H9 (cell line): ENCODE measurements around the gene LBHD2. TPM values are rescaled to one million over a fixed set of nuclear protein-coding genes. Genes with fewer than 3 reads are reported as not detected.
A peak's percentile ranks its signal among the peaks of the same experiment; 100 is the strongest.

ENCODE experiments used
- DNase-seq: peaks from one replicate; pipeline ENCODE4 v3.0.0-alpha.2; 2017
- H2AFZ ChIP-seq: one replicate; pipeline ENCODE4 v1.6.1; 2013; ENCODE audit warnings: mild to moderate bottlenecking, low read length, control low read depth, moderate library complexity
- H2AK5ac ChIP-seq: 2 replicates; pipeline ENCODE4 v1.6.1; 2013; ENCODE audit warnings: low read length, control low read depth, mixed read lengths; ENCODE audit not compliant: insufficient read length
- H2BK120ac ChIP-seq: one replicate; pipeline ENCODE4 v1.6.1; 2013; ENCODE audit warnings: low read depth, mild to moderate bottlenecking, low read length, control low read depth, inconsistent platforms; ENCODE audit not compliant: poor library complexity, severe bottlenecking
- H2BK12ac ChIP-seq: 2 replicates; pipeline ENCODE4 v1.6.1; 2013; ENCODE audit warnings: low read length, control low read depth, mixed read lengths, low read depth; ENCODE audit not compliant: insufficient read length
- H2BK15ac ChIP-seq: 2 replicates; pipeline ENCODE4 v1.6.1; 2013; ENCODE audit warnings: low read depth, low read length, control low read depth
- H2BK20ac ChIP-seq: one replicate; pipeline ENCODE4 v1.6.1; 2013; ENCODE audit warnings: low read depth, mild to moderate bottlenecking, low read length, control low read depth, inconsistent platforms; ENCODE audit not compliant: poor library complexity, severe bottlenecking
- H2BK5ac ChIP-seq: 2 replicates; pipeline ENCODE4 v1.6.1; 2013; ENCODE audit warnings: low read length, control low read depth, mixed read lengths; ENCODE audit not compliant: insufficient read length
- H3K14ac ChIP-seq: 2 replicates; pipeline ENCODE4 v1.6.1; 2013; ENCODE audit warnings: low read length, control low read depth; ENCODE audit not compliant: insufficient read depth
- H3K18ac ChIP-seq: 2 replicates; pipeline ENCODE4 v1.6.1; 2013; ENCODE audit warnings: low read depth, mild to moderate bottlenecking, mixed read lengths, low read length, control low read depth; ENCODE audit not compliant: insufficient read length
- H3K23ac ChIP-seq: 2 replicates; pipeline ENCODE4 v1.6.1; 2013; ENCODE audit warnings: low read length, control low read depth, mixed read lengths, low read depth; ENCODE audit not compliant: insufficient read length
- H3K23me2 ChIP-seq: 2 replicates; pipeline ENCODE4 v1.6.1; 2013; ENCODE audit warnings: low read depth, mild to moderate bottlenecking, mixed read lengths, low read length, control low read depth; ENCODE audit not compliant: insufficient read length, poor library complexity, severe bottlenecking
- H3K27ac ChIP-seq: 2 replicates; pipeline ENCODE4 v1.5.1; 2013; ENCODE audit warnings: low read length, control low read depth, mixed read lengths, low read depth; ENCODE audit not compliant: insufficient read length
- H3K27me3 ChIP-seq: 2 replicates; pipeline ENCODE4 v1.6.1; 2013; ENCODE audit warnings: low read length, control low read depth, inconsistent platforms; ENCODE audit not compliant: insufficient read depth
- H3K4ac ChIP-seq: 2 replicates; pipeline ENCODE4 v1.6.1; 2013; ENCODE audit warnings: low read depth, mild to moderate bottlenecking, control low read depth, inconsistent platforms, low read length, moderate library complexity
- H3K4me1 ChIP-seq: 2 replicates; pipeline ENCODE4 v1.6.1; 2013; ENCODE audit warnings: low read length, control low read depth, inconsistent platforms; ENCODE audit not compliant: insufficient read depth
- H3K4me2 ChIP-seq: 2 replicates; pipeline ENCODE4 v1.6.1; 2013; ENCODE audit warnings: low read length, control low read depth, mixed read lengths; ENCODE audit not compliant: insufficient read length, insufficient read depth
- H3K56ac ChIP-seq: 2 replicates; pipeline ENCODE4 v1.6.1; 2013; ENCODE audit warnings: low read depth, mild to moderate bottlenecking, mixed read lengths, low read length, control low read depth; ENCODE audit not compliant: insufficient read length
- H3K79me1 ChIP-seq: 2 replicates; pipeline ENCODE4 v1.6.1; 2013; ENCODE audit warnings: low read depth, mild to moderate bottlenecking, moderate library complexity, low read length, control low read depth, inconsistent platforms; ENCODE audit not compliant: insufficient read depth, poor library complexity, severe bottlenecking
- H3K79me2 ChIP-seq: 2 replicates; pipeline ENCODE4 v1.6.1; 2013; ENCODE audit warnings: low read length, control low read depth, inconsistent platforms; ENCODE audit not compliant: insufficient read depth
- H3K9ac ChIP-seq: 2 replicates; pipeline ENCODE4 v1.6.1; 2013; ENCODE audit warnings: low read length, control low read depth, mixed read lengths; ENCODE audit not compliant: insufficient read length; ENCODE audit errors: extremely low read depth
- H3K9me3 ChIP-seq: one replicate; pipeline ENCODE4 v1.6.1; 2013; ENCODE audit warnings: low read depth, low read length, inconsistent platforms; ENCODE audit not compliant: control insufficient read depth
- H3T11ph ChIP-seq: one replicate; pipeline ENCODE4 v1.6.1; 2013; ENCODE audit warnings: mild to moderate bottlenecking, low read length, control low read depth, inconsistent platforms
- H4K20me1 ChIP-seq: one replicate; pipeline ENCODE4 v1.6.1; 2013; ENCODE audit not compliant: control insufficient read depth, insufficient read length, insufficient read depth
- H4K5ac ChIP-seq: 2 replicates; pipeline ENCODE4 v1.6.1; 2013; ENCODE audit warnings: low read depth, mild to moderate bottlenecking, mixed read lengths, low read length, control low read depth; ENCODE audit not compliant: insufficient read length
- H4K8ac ChIP-seq: replicated peaks from 2 replicates; pipeline ENCODE4 v1.6.1; 2013; ENCODE audit warnings: low read length, control low read depth, mixed read lengths, low read depth; ENCODE audit not compliant: insufficient read length
- H4K91ac ChIP-seq: 2 replicates; pipeline ENCODE4 v1.6.1; 2013; ENCODE audit warnings: low read depth, mild to moderate bottlenecking, moderate library complexity, mixed read lengths, low read length, control low read depth; ENCODE audit not compliant: insufficient read length
- H3K27ac Mint-ChIP-seq, 3 experiments: 2 replicates in 2 of 3; 3 replicates in 1 of 3; pipeline ENCODE4 v1.8.0; 2020 to 2021; ENCODE audit warnings: mixed read lengths in 3 of 3, mild to moderate bottlenecking in 1 of 3, moderate library complexity in 1 of 3
- H3K27me3 Mint-ChIP-seq: 2 replicates; pipeline ENCODE4 v1.8.0; 2021; ENCODE audit warnings: low read depth, mild to moderate bottlenecking, moderate library complexity, mixed read lengths
- H3K36me3 Mint-ChIP-seq, 3 experiments: 2 replicates in 2 of 3; 3 replicates in 1 of 3; pipeline ENCODE4 v1.8.0; 2020 to 2021; ENCODE audit warnings: low read depth in 3 of 3, mixed read lengths in 3 of 3; ENCODE audit not compliant: insufficient read depth in 1 of 3
- H3K4me1 Mint-ChIP-seq, 2 experiments: 2 replicates each; pipeline ENCODE4 v1.8.0; 2020; ENCODE audit warnings: mixed read lengths in 2 of 2
- H3K4me3 Mint-ChIP-seq, 2 experiments: 2 replicates in 1 of 2; 3 replicates in 1 of 2; pipeline ENCODE4 v1.8.0; 2020 to 2021; ENCODE audit warnings: mild to moderate bottlenecking in 2 of 2, mixed read lengths in 2 of 2, moderate library complexity in 1 of 2
- H3K9me3 Mint-ChIP-seq, 2 experiments: 2 replicates in 1 of 2; 3 replicates in 1 of 2; pipeline ENCODE4 v1.8.0; 2020; ENCODE audit warnings: mild to moderate bottlenecking in 2 of 2, mixed read lengths in 2 of 2, moderate library complexity in 1 of 2
- CTCF ChIP-seq: fragments of 200-600 bp; sonication (generic); conservative IDR thresholded peaks from 3 replicates; pipeline ENCODE4 v1.8.0; 2021; ENCODE audit warnings: antibody characterized with exemption, mild to moderate bottlenecking
- WGBS: extraction: QIAGEN DNeasy Blood & Tissue Kit; methylation state at CpG from one replicate; pipeline ENCODE4 v1.1.7; 2013; ENCODE audit warnings: missing lambda C conversion rate, low lambda C conversion rate, mixed read lengths; ENCODE audit not compliant: insufficient read length; ENCODE audit errors: extremely low coverage; 5-methylcytosine and 5-hydroxymethylcytosine counted together
- total RNA-seq: library from RNA; stranded (reverse); gene quantifications from 2 replicates; pipeline ENCODE4 v1.2.1, GENCODE V29; 2021

Gene LBHD2
- total RNA-seq, 1 experiment from 2014 or later, result not detected

- Mint-ChIP-seq H3K9me3 (no peaks in the 10 kb centered on the region; a peak in 1 of 5 replicates), H3K27me3 (no peaks in the 10 kb centered on the region), H3K4me3 (peak overlapping the region; percentile 93 to 96; a peak in 4 of 5 replicates), H3K27ac (no peak overlapping the region), H3K4me1 (peaks cover 22 to 33% of the 10 kb centered on the region in 2 experiments), H3K36me3 (peaks cover 0 to 8% (median 4%) of the 10 kb centered on the region in 3 experiments; a peak in 4 of 7 replicates)
- no peak overlapping the region for H3K18ac ChIP-seq
- peaks cover 10% of the 10 kb centered on the region for H3K23me2 ChIP-seq
- H4K5ac ChIP-seq, result no peak overlapping the region
- H3K27ac ChIP-seq, result no peak overlapping the region
- H3K4me2 ChIP-seq, result peak overlapping the region; percentile 61
- WGBS, result no CpG with 5 or more reads among the region's 53 CpGs
- H3K14ac ChIP-seq, result peak overlapping the region; percentile 26
- no peaks in the 10 kb centered on the region for H3K9me3 ChIP-seq
- no peak overlapping the region for H3K56ac ChIP-seq
- H2BK20ac ChIP-seq, result no peak overlapping the region
- no peak overlapping the region for H3K4ac ChIP-seq
- H3K4me1 ChIP-seq, result no peaks in the 10 kb centered on the region; the same call in 1 of the 2 replicates
- H4K8ac ChIP-seq, result no peak overlapping the region
- no peaks in the 10 kb centered on the region for H4K20me1 ChIP-seq
- no peak overlapping the region for H2AK5ac ChIP-seq
- DNase-seq, result no peak
- H3T11ph ChIP-seq, result no peak overlapping the region
- H2BK5ac ChIP-seq, result no peak overlapping the region
- H2BK15ac ChIP-seq, result no peak overlapping the region
- H3K23ac ChIP-seq, result no peak overlapping the region
- H4K91ac ChIP-seq, result no peak overlapping the region
- H3K27me3 ChIP-seq, result no peaks in the 10 kb centered on the region
- no peak for TF ChIP-seq CTCF
- no peak overlapping the region for H2AFZ ChIP-seq
- no peak overlapping the region for H2BK12ac ChIP-seq
- peak overlapping the region; percentile 50 for H3K9ac ChIP-seq
- no peak overlapping the region for H2BK120ac ChIP-seq
- peaks cover 23% of the 10 kb centered on the region; the same call in 1 of the 2 replicates for H3K79me2 ChIP-seq
- H3K79me1 ChIP-seq, result peaks cover 10% of the 10 kb centered on the region
Measured at GRCh38 chr14:103057028-103057371, 27.0 kb upstream of the LBHD2 start.
